Karpas-422 (cell line): ENCODE results near the gene PIPOX. TPM values are rescaled to one million over a fixed set of nuclear protein-coding genes. Genes with fewer than 3 reads are reported as not detected.

ENCODE experiments used
- DNase-seq: peaks from one replicate; pipeline ENCODE4 v3.0.0-alpha.2; 2015
- H2AFZ ChIP-seq: fragments of 200-600 bp; sonication (generic); 2 replicates; pipeline ENCODE4 v1.6.1; 2014; ENCODE audit warnings: antibody characterized with exemption, low read length, mixed read lengths
- H3K27ac ChIP-seq: fragments of 200-600 bp; sonication (generic); 2 replicates; pipeline ENCODE4 v1.5.1; 2014; ENCODE audit warnings: mild to moderate bottlenecking, low read length, moderate library complexity
- H3K27me3 ChIP-seq: fragments of 200-600 bp; sonication (generic); 2 replicates; pipeline ENCODE4 v1.6.1; 2014; ENCODE audit warnings: low read length, mixed read lengths
- H3K36me3 ChIP-seq: fragments of 200-600 bp; sonication (generic); 2 replicates; pipeline ENCODE4 v1.6.1; 2014; ENCODE audit warnings: low read length, mixed read lengths; ENCODE audit not compliant: insufficient read depth
- H3K4me1 ChIP-seq: fragments of 200-600 bp; sonication (generic); 2 replicates; pipeline ENCODE4 v1.6.1; 2014; ENCODE audit warnings: mild to moderate bottlenecking, low read length, mixed read lengths
- H3K4me2 ChIP-seq: fragments of 200-600 bp; sonication (generic); 2 replicates; pipeline ENCODE4 v1.6.1; 2014; ENCODE audit warnings: low read length, low read depth, mild to moderate bottlenecking; ENCODE audit not compliant: poor library complexity, severe bottlenecking
- H3K4me3 ChIP-seq: fragments of 200-600 bp; sonication (generic); 2 replicates; pipeline ENCODE4 v1.5.1; 2014; ENCODE audit warnings: mild to moderate bottlenecking, antibody characterized with exemption, low read length, mixed read lengths
- H3K79me2 ChIP-seq: fragments of 200-600 bp; sonication (generic); 2 replicates; pipeline ENCODE4 v1.6.1; 2014; ENCODE audit warnings: mild to moderate bottlenecking, low read length, mixed read lengths
- H3K9ac ChIP-seq: fragments of 200-600 bp; sonication (generic); 2 replicates; pipeline ENCODE4 v1.6.0; 2014; ENCODE audit warnings: low read length
- H3K9me2 ChIP-seq: fragments of 200-600 bp; sonication (generic), shearing (Covaris generic); replicated peaks from 2 replicates; pipeline ENCODE4 v1.6.0; 2014; ENCODE audit warnings: mild to moderate bottlenecking, low read length, moderate library complexity; ENCODE audit not compliant: insufficient read depth
- H3K9me3 ChIP-seq: fragments of 300-700, 200-600 bp; sonication (generic); 2 replicates; pipeline ENCODE4 v1.6.1; 2014; ENCODE audit warnings: low read length, mixed read lengths
- H4K20me1 ChIP-seq: fragments of 200-600 bp; sonication (generic); 2 replicates; pipeline ENCODE4 v1.6.1; 2014; ENCODE audit warnings: mild to moderate bottlenecking, antibody characterized with exemption, low read length, low read depth; ENCODE audit not compliant: insufficient read depth
- total RNA-seq: library from RNA; depleted of rRNA; stranded (reverse); fragments of >200 nt; shearing (Covaris generic); gene quantifications from 2 replicates; pipeline ENCODE4 v1.2.3, GENCODE V29; 2014; ENCODE audit warnings: low replicate concordance; rRNA removed

The PIPOX gene
- total RNA-seq, 1 experiment from 2014 or later = 7.2 TPM

- H3K27ac ChIP-seq = no peak overlapping the region
- no peaks in the 10 kb centered on the region for H3K9me2 ChIP-seq
- H4K20me1 ChIP-seq = no peaks in the 10 kb centered on the region
- DNase-seq = no peak
- no peak overlapping the region for H3K4me2 ChIP-seq
- no peaks in the 10 kb centered on the region for H3K79me2 ChIP-seq
- no peaks in the 10 kb centered on the region for H3K4me1 ChIP-seq
- H3K36me3 ChIP-seq = no peaks in the 10 kb centered on the region
- no peaks in the 10 kb centered on the region for H3K9me3 ChIP-seq
- H3K9ac ChIP-seq = no peak overlapping the region
- no peak overlapping the region for H2AFZ ChIP-seq
- no peak overlapping the region for H3K4me3 ChIP-seq
- H3K27me3 ChIP-seq = no peaks in the 10 kb centered on the region
These were observed 60.4 kb downstream of the PIPOX start for GRCh38 chr17:29103341-29103740.

Other genes with a start within 250 kb of the PIPOX start
- gene FAM222B, start 200.4 kb upstream of the PIPOX start, total RNA-seq = 8.0 and 9.6 TPM in 2 replicates
- gene ERAL1, start 188.1 kb upstream of the PIPOX start, total RNA-seq = 19.5 and 46.2 TPM in 2 replicates
- gene FLOT2, start 145.4 kb upstream of the PIPOX start, total RNA-seq = 35.8 and 57.8 TPM in 2 replicates
- gene DHRS13, start 140.1 kb upstream of the PIPOX start, total RNA-seq = 12.9 and 26.5 TPM in 2 replicates
- gene PHF12, start 91.6 kb upstream of the PIPOX start, total RNA-seq = 38.3 and 44.6 TPM in 2 replicates
- not detected in 2 replicates for gene SEZ6, start 37.1 kb upstream of the PIPOX start, total RNA-seq
- 16.4 and 54.6 TPM in 2 replicates for gene MYO18A, start 137.3 kb downstream of the PIPOX start, total RNA-seq
- not detected in 2 replicates for gene CRYBA1, start 203.7 kb downstream of the PIPOX start, total RNA-seq